ENCODE results near the gene PLD2.

DNA sequence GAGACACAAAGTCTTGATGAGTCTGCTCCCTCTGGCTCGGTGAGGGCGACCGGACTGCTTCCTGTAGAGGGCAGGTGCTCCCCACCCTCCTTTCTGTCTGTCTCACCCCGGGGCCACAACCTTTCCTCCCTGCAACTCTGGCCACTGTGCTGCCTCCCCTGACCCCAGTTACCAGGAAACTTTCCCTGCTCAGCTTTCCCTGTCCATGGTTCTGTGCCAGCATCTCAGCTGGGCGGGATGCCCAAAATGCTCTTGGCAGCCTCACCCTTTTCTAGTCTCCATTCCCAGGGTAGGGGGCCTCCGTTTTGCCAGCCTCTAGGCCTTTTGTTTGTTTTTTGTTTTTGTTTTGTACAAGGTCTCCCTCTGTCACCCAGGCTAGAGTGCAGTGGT is 1.4 kb downstream of the PLD2 start:
- TF ChIP-seq POLR2A (IDR thresholded peaks at IDR 0.05) = no peak
- TF ChIP-seq, protein P1, sequence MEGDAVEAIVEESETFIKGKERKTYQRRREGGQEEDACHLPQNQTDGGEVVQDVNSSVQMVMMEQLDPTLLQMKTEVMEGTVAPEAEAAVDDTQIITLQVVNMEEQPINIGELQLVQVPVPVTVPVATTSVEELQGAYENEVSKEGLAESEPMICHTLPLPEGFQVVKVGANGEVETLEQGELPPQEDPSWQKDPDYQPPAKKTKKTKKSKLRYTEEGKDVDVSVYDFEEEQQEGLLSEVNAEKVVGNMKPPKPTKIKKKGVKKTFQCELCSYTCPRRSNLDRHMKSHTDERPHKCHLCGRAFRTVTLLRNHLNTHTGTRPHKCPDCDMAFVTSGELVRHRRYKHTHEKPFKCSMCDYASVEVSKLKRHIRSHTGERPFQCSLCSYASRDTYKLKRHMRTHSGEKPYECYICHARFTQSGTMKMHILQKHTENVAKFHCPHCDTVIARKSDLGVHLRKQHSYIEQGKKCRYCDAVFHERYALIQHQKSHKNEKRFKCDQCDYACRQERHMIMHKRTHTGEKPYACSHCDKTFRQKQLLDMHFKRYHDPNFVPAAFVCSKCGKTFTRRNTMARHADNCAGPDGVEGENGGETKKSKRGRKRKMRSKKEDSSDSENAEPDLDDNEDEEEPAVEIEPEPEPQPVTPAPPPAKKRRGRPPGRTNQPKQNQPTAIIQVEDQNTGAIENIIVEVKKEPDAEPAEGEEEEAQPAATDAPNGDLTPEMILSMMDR (IDR thresholded peaks at IDR 0.05) = no peak
- TF ChIP-seq POLR2AphosphoS5 (IDR thresholded peaks at IDR 0.05) = no peak

All from suprapubic skin (tissue), 4 donors.